H1 (cell line): ENCODE data around the gene TSR3. TPM values are rescaled to one million over a fixed set of nuclear protein-coding genes. Genes with fewer than 3 reads are reported as not detected.

ENCODE experiments used
- CTCF ChIA-PET: fragments of 300-600 bp; sonication (Branson Sonifier 250); formaldehyde crosslinking; loops from one replicate; lab custom pipeline; 2021; ENCODE audit not compliant: partially characterized antibody; lab: Charles Lee
- POLR2A ChIA-PET: fragments of 300-600 bp; sonication (Branson Sonifier 250); formaldehyde crosslinking; loops from one replicate; lab custom pipeline; 2021; ENCODE audit warnings: inconsistent platforms; ENCODE audit not compliant: partially characterized antibody; lab: Charles Lee
- DNase-seq, 2 experiments: peaks; one replicate each; pipeline versions ENCODE4 v3.0.0 to v3.0.0-alpha.2; 2010 to 2022; ENCODE audit warnings: low spot score in 2 of 2, low read depth in 1 of 2, mixed read lengths in 1 of 2
- FAIRE-seq: peaks from 2 replicates; lab custom pipeline; 2011; peaks lifted over from hg19 to GRCh38; lab: Jason Lieb, UNC
- H2AFZ ChIP-seq: 2 replicates; pipeline ENCODE4 v1.8.1; 2012; ENCODE audit warnings: low read length, inconsistent platforms
- H2AK5ac ChIP-seq: 2 replicates; pipeline ENCODE4 v1.6.1; 2013; ENCODE audit warnings: low read depth, low read length
- H2BK120ac ChIP-seq: replicated peaks from 2 replicates; pipeline ENCODE3; 2013; ENCODE audit warnings: low read depth, low read length, inconsistent platforms
- H2BK12ac ChIP-seq: 2 replicates; pipeline ENCODE4 v1.6.1; 2013; ENCODE audit warnings: low read depth, low read length
- H2BK15ac ChIP-seq: 2 replicates; pipeline ENCODE4 v1.6.1; 2013; ENCODE audit warnings: low read length
- H2BK20ac ChIP-seq: 2 replicates; pipeline ENCODE4 v1.6.1; 2013; ENCODE audit warnings: low read length
- H2BK5ac ChIP-seq: 2 replicates; pipeline ENCODE4 v1.6.1; 2013; ENCODE audit warnings: low read depth, low read length
- H3K14ac ChIP-seq: 2 replicates; pipeline ENCODE4 v1.6.1; 2013; ENCODE audit warnings: inconsistent platforms; ENCODE audit not compliant: insufficient read length
- H3K18ac ChIP-seq: 2 replicates; pipeline ENCODE4 v1.6.1; 2013; ENCODE audit warnings: low read length; ENCODE audit errors: extremely low read depth
- H3K23ac ChIP-seq: 2 replicates; pipeline ENCODE4 v1.6.1; 2013; ENCODE audit warnings: inconsistent platforms; ENCODE audit not compliant: insufficient read length
- H3K23me2 ChIP-seq: 2 replicates; pipeline ENCODE4 v1.6.1; 2013; ENCODE audit warnings: low read depth, low read length
- H3K27ac ChIP-seq: 2 replicates; pipeline ENCODE4 v1.6.1; 2011; ENCODE audit warnings: low read depth, low read length, inconsistent platforms
- H3K27me3 ChIP-seq, 4 experiments: replicated peaks in 1 of 4; 1 replicate in 1 of 4; 2 replicates in 3 of 4; pipeline versions ENCODE4 v1.6.1 to v1.8.1; 2011 to 2013; ENCODE audit warnings: low read length in 3 of 4, mild to moderate bottlenecking in 3 of 4, inconsistent platforms in 2 of 4, mixed read lengths in 2 of 4, moderate library complexity in 1 of 4; ENCODE audit not compliant: control insufficient read depth in 3 of 4, insufficient read depth in 3 of 4; ENCODE audit errors: extremely low read depth in 1 of 4
- H3K36me3 ChIP-seq, 4 experiments: 2 replicates each; pipeline versions ENCODE4 v1.6.1 to v1.8.1; 2011 to 2013; ENCODE audit warnings: mild to moderate bottlenecking in 4 of 4, low read length in 3 of 4, moderate library complexity in 2 of 4, control low read depth in 1 of 4, inconsistent platforms in 1 of 4; ENCODE audit not compliant: insufficient read depth in 4 of 4, control insufficient read depth in 2 of 4
- H3K4ac ChIP-seq: replicated peaks from 2 replicates; pipeline ENCODE3; 2013; ENCODE audit warnings: low read length, low read depth, mixed read lengths, inconsistent platforms; ENCODE audit not compliant: insufficient read length
- H3K4me1 ChIP-seq, 4 experiments: replicated peaks in 1 of 4; 1 replicate in 1 of 4; 2 replicates in 3 of 4; pipeline versions ENCODE4 v1.6.1 to v1.8.1; 2011 to 2013; ENCODE audit warnings: low read length in 3 of 4, inconsistent platforms in 2 of 4, mixed read lengths in 1 of 4; ENCODE audit not compliant: insufficient read depth in 4 of 4, control insufficient read depth in 3 of 4
- H3K4me2 ChIP-seq, 2 experiments: 2 replicates each; pipeline versions ENCODE4 v1.6.1 to v1.8.1; 2011 to 2013; ENCODE audit warnings: low read depth in 2 of 2, low read length in 2 of 2, control low read depth in 1 of 2, inconsistent platforms in 1 of 2, mild to moderate bottlenecking in 1 of 2; ENCODE audit not compliant: insufficient read depth in 1 of 2
- H3K4me3 ChIP-seq, 4 experiments: fragments of 200-600, 300-600 bp in 1 of 4; sonication (generic), shearing (Covaris generic), sonication (Bioruptor Twin) in 1 of 4; 2 replicates each; pipeline versions ENCODE4 v1.5.1 to v1.8.1; 2011 to 2016; ENCODE audit warnings: low read length in 4 of 4, low read depth in 3 of 4, control low read depth in 2 of 4, inconsistent platforms in 2 of 4, mild to moderate bottlenecking in 2 of 4, mixed read lengths in 1 of 4, moderate library complexity in 1 of 4; ENCODE audit not compliant: insufficient read depth in 2 of 4; ENCODE audit errors: extremely low read depth in 1 of 4
- H3K56ac ChIP-seq: replicated peaks from 2 replicates; pipeline ENCODE3; 2013; ENCODE audit warnings: low read depth, mild to moderate bottlenecking, mixed read lengths, low read length, inconsistent platforms; ENCODE audit not compliant: insufficient read length
- H3K79me1 ChIP-seq: 2 replicates; pipeline ENCODE4 v1.6.1; 2013; ENCODE audit warnings: low read depth, low read length, control low read depth
- H3K79me2 ChIP-seq, 2 experiments: 2 replicates each; pipeline versions ENCODE4 v1.6.1 to v1.8.1; 2012 to 2013; ENCODE audit warnings: low read length in 2 of 2, mild to moderate bottlenecking in 2 of 2, inconsistent platforms in 1 of 2; ENCODE audit not compliant: insufficient read depth in 2 of 2, control insufficient read depth in 1 of 2
- H3K9ac ChIP-seq, 4 experiments: replicated peaks in 1 of 4; 1 replicate in 1 of 4; 2 replicates in 3 of 4; pipeline versions ENCODE4 v1.6.1 to v1.8.1; 2011 to 2013; ENCODE audit warnings: low read depth in 3 of 4, low read length in 3 of 4, control low read depth in 2 of 4, mild to moderate bottlenecking in 2 of 4, moderate library complexity in 2 of 4, inconsistent platforms in 1 of 4; ENCODE audit errors: extremely low read depth in 1 of 4
- H3K9me3 ChIP-seq, 2 experiments: 2 replicates each; pipeline versions ENCODE4 v1.6.1 to v1.8.1; 2012 to 2013; ENCODE audit warnings: mild to moderate bottlenecking in 2 of 2, moderate library complexity in 2 of 2, control low read depth in 1 of 2, inconsistent platforms in 1 of 2, low read depth in 1 of 2, low read length in 1 of 2, mixed read lengths in 1 of 2; ENCODE audit not compliant: insufficient read depth in 2 of 2
- H4K20me1 ChIP-seq, 2 experiments: replicated peaks in 1 of 2; 2 replicates each; pipeline versions ENCODE3 to v1.8.1; 2011 to 2013; ENCODE audit warnings: inconsistent platforms in 2 of 2, low read length in 2 of 2, mild to moderate bottlenecking in 1 of 2; ENCODE audit not compliant: insufficient read depth in 2 of 2, control insufficient read depth in 1 of 2
- H4K5ac ChIP-seq: 2 replicates; pipeline ENCODE4 v1.6.1; 2013; ENCODE audit warnings: low read length, low read depth, mixed read lengths, inconsistent platforms; ENCODE audit not compliant: insufficient read length
- H4K8ac ChIP-seq: 2 replicates; pipeline ENCODE4 v1.8.0; 2013; ENCODE audit warnings: mild to moderate bottlenecking, moderate library complexity, low read length, inconsistent platforms; ENCODE audit not compliant: insufficient read depth; ENCODE audit errors: extremely low read depth
- H4K91ac ChIP-seq: replicated peaks from 2 replicates; pipeline ENCODE3; 2013; ENCODE audit warnings: low read length, mixed read lengths, inconsistent platforms; ENCODE audit not compliant: insufficient read length
- BCL11A ChIP-seq, 2 experiments: IDR thresholded peaks; one replicate each; pipeline ENCODE4 v1.6.1; 2011; ENCODE audit warnings: low read depth in 2 of 2, low read length in 2 of 2, mild to moderate bottlenecking in 2 of 2
- CHD2 ChIP-seq: IDR thresholded peaks from 2 replicates; pipeline ENCODE4 v1.6.1; 2012; ENCODE audit warnings: low read length, improper control_type of control experiment
- EZH2 ChIP-seq: fragments of 200-600 bp; sonication (generic); IDR thresholded peaks from 2 replicates; pipeline ENCODE4 v1.7.1; 2012; ENCODE audit warnings: low read depth, mild to moderate bottlenecking, moderate library complexity, low read length, inconsistent platforms; ENCODE audit not compliant: severe bottlenecking
- HDAC2 ChIP-seq, 2 experiments: fragments of 300-600 bp in 1 of 2; sonication (generic) in 1 of 2; IDR thresholded peaks; 2 replicates each; pipeline ENCODE4 v1.6.1; 2011 to 2012; ENCODE audit warnings: low read depth in 2 of 2, low read length in 2 of 2, mild to moderate bottlenecking in 2 of 2, moderate library complexity in 2 of 2, borderline replicate concordance in 1 of 2, inconsistent platforms in 1 of 2
- KDM1A ChIP-seq: fragments of 200-600, 300-600 bp; sonication (generic); IDR thresholded peaks from 2 replicates; pipeline ENCODE4 v1.7.1; 2016; ENCODE audit warnings: mild to moderate bottlenecking, low read length, borderline replicate concordance
- KDM5A ChIP-seq: fragments of 200-600 bp; IDR thresholded peaks from 2 replicates; pipeline ENCODE4 v1.7.1; 2012; ENCODE audit warnings: mild to moderate bottlenecking, low read length, inconsistent platforms, mixed read lengths
- RFX5 ChIP-seq: IDR thresholded peaks from 2 replicates; pipeline ENCODE4 v1.6.1; 2011; ENCODE audit warnings: low read depth, low read length, improper control_type of control experiment, borderline replicate concordance
- SIRT6 ChIP-seq: IDR thresholded peaks from one replicate; pipeline ENCODE4 v1.7.1; 2012; ENCODE audit warnings: low read length, inconsistent platforms
- TBP ChIP-seq: IDR thresholded peaks from 2 replicates; pipeline ENCODE4 v1.6.1; 2011; ENCODE audit warnings: low read depth, low read length, improper control_type of control experiment
- TCF12 ChIP-seq: IDR thresholded peaks from 2 replicates; pipeline ENCODE4 v1.6.1; 2011; ENCODE audit warnings: low read depth, mild to moderate bottlenecking, low read length
- WGBS, 2 experiments: shearing (Covaris generic) in 1 of 2; methylation state at CpG; one replicate each; pipeline versions ENCODE4 v1.1.6 to v1.1.7; 2013 to 2015; ENCODE audit warnings: low lambda C conversion rate in 2 of 2, mixed read lengths in 2 of 2, inconsistent platforms in 1 of 2, low coverage in 1 of 2, missing lambda C conversion rate in 1 of 2; ENCODE audit not compliant: insufficient replicate concordance in 2 of 2, insufficient coverage in 1 of 2, insufficient read length in 1 of 2; ENCODE audit errors: extremely low coverage in 1 of 2, missing lambda C conversion rate in 1 of 2; 5-methylcytosine and 5-hydroxymethylcytosine counted together
- polyA plus RNA-seq, 7 experiments: library from polyadenylated mRNA; depleted of rRNA in 3 of 7; stranded (reverse) in 5 of 7; unstranded in 2 of 7; fragments of >200 nt in 5 of 7; fragments of 200-250 nt in 2 of 7; gene quantifications; 1 replicate in 5 of 7; 2 replicates in 1 of 7; 4 replicates in 1 of 7; pipeline versions ENCODE4 v1.2.1 to v1.2.3, GENCODE V29; 2011 to 2013; ENCODE audit warnings: missing spikeins in 2 of 7, mixed read lengths in 2 of 7
- total RNA-seq: library from RNA; stranded (reverse); fragmentation: NEBNext Ultra II Directional; extraction: Animal tissue kit (Norgen Biotek cat#: 25700); gene quantifications from 2 replicates; pipeline ENCODE4 v1.2.1, GENCODE V29; 2021
- TF ChIP-seq, protein P1 (sequence below): IDR thresholded peaks from 2 replicates; pipeline ENCODE4 v1.6.1; 2012; ENCODE audit warnings: inconsistent platforms

The TSR3 gene
- total and polyA plus RNA-seq, 2 of the 8 experiments (the other 6 are each of a cell fraction or from before 2014, with no cell fraction given): 43.1 to 52.3 TPM

GRCh38 chr16:1398826-1399581 lies 47.3 kb upstream of the TSR3 start:
- Histone ChIP-seq H3K14ac (no peak overlapping the region), H3K79me2 (no peaks in the 10 kb centered on the region; a peak in 1 of 4 replicates), H2BK5ac (no peak overlapping the region), H2AK5ac (no peak overlapping the region), H3K4me1 (no peaks in the 10 kb centered on the region), H3K4me3 (no peak overlapping the region), H2BK120ac (no peak overlapping the region), H3K27ac (no peak overlapping the region), H2BK15ac (no peak overlapping the region), H4K91ac (no peak overlapping the region), H3K36me3 (peaks cover 0 to 15% (median 1%) of the 10 kb centered on the region in 4 experiments; a peak in 3 of 8 replicates), H2AFZ (no peak overlapping the region), H4K5ac (no peak overlapping the region), H2BK20ac (no peak overlapping the region), H4K8ac (no peak overlapping the region), H4K20me1 (peaks cover 0 to 4% of the 10 kb centered on the region in 2 experiments), H3K9ac (no peak overlapping the region), H3K23me2 (no peaks in the 10 kb centered on the region), H3K4ac (no peak overlapping the region), H3K4me2 (no peak overlapping the region), H3K23ac (no peak overlapping the region), H3K56ac (no peak overlapping the region), H3K18ac (no peak overlapping the region), H3K9me3 (no peaks in the 10 kb centered on the region), H3K79me1 (peaks cover 4% of the 10 kb centered on the region; the same call in 1 of the 2 replicates), H3K27me3 (no peaks in the 10 kb centered on the region), H2BK12ac (no peak overlapping the region)
- ChIA-PET POLR2A (interaction anchor here (1.2 to 1.3 kb wide), 2 partner anchors 9 to 13 kb away, joined by 3 read pairs; no protein-coding TSS in a partner anchor), CTCF (interaction anchor here (1.3 kb wide), 1 partner anchor 35 kb away, joined by 4 read pairs; no protein-coding TSS in a partner anchor)
- no peak for FAIRE-seq
- 90% methylated on average over 31 of the region's 38 CpGs; no CpG with 5 or more reads in 1 of the 2 experiments for WGBS, 2 experiments
- no peak for DNase-seq
- TF ChIP-seq RFX5 (no peak), CHD2 (no peak), SIRT6 (no peak), BCL11A (IDR thresholded peaks at IDR 0.05; ENCODE audit: low read depth in 2 of 2, low read length in 2 of 2) (no peak), TBP (no peak), TCF12 (no peak), KDM5A (no peak), EZH2 (no peak), HDAC2 (IDR thresholded peaks at IDR 0.05; ENCODE audit: borderline replicate concordance in 1 of 2, low read depth in 2 of 2, low read length in 2 of 2) (no peak), KDM1A (no peak)
- TF ChIP-seq, protein P1, sequence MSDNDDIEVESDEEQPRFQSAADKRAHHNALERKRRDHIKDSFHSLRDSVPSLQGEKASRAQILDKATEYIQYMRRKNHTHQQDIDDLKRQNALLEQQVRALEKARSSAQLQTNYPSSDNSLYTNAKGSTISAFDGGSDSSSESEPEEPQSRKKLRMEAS: no peak
